SK-N-SH treated with all-trans-retinoic acid at 6 μM for 48 hours (cell line): Measurements from ENCODE around the gene OPRL1.

ENCODE experiments used
- ATAC-seq: fragments of 200-7000 bp; cut with Tn5 transposase; 3 replicates; pipeline ENCODE4 v1.9.1; 2020; ENCODE audit warnings: mild to moderate bottlenecking, moderate library complexity
- BACH2 ChIP-seq: fragments of 250-450 bp; sonication (Bioruptor Pico); IDR thresholded peaks from 2 replicates; pipeline ENCODE4 v1.9.0; 2021; ENCODE audit warnings: mild to moderate bottlenecking, borderline replicate concordance
- CREB5 ChIP-seq: fragments of 250-450 bp; sonication (Bioruptor Pico); IDR thresholded peaks from 2 replicates; pipeline ENCODE4 v1.5.1; 2020; ENCODE audit warnings: low read depth, mild to moderate bottlenecking, moderate library complexity
- CSDC2 ChIP-seq: fragments of 250-450 bp; sonication (Bioruptor Pico); IDR thresholded peaks from 2 replicates; pipeline ENCODE4 v1.5.0; 2020; ENCODE audit warnings: mild to moderate bottlenecking, moderate library complexity
- CSRNP3 ChIP-seq: fragments of 250-450 bp; sonication (Bioruptor Pico); IDR thresholded peaks from 2 replicates; pipeline ENCODE4 v1.5.1; 2021; ENCODE audit warnings: mild to moderate bottlenecking, moderate library complexity
- GLIS3 ChIP-seq: fragments of 250-450 bp; sonication (Bioruptor Pico); IDR thresholded peaks from 2 replicates; pipeline ENCODE4 v1.5.0; 2020; ENCODE audit warnings: mild to moderate bottlenecking, moderate library complexity
- ISL1 ChIP-seq: fragments of 250-450 bp; sonication (Bioruptor Pico); IDR thresholded peaks from 2 replicates; pipeline ENCODE4 v2.1.2; 2022; ENCODE audit warnings: mild to moderate bottlenecking, moderate library complexity
- OSR1 ChIP-seq: fragments of 250-450 bp; sonication (Bioruptor Pico); IDR thresholded peaks from 2 replicates; pipeline ENCODE4 v1.8.0; 2022; ENCODE audit warnings: moderate library complexity, mild to moderate bottlenecking, inconsistent platforms
- PATZ1 ChIP-seq: fragments of 250-450 bp; sonication (Bioruptor Pico); IDR thresholded peaks from 2 replicates; pipeline ENCODE4 v1.8.0; 2020; ENCODE audit warnings: mild to moderate bottlenecking, moderate library complexity, borderline replicate concordance
- POU6F1 ChIP-seq: fragments of 250-450 bp; sonication (Bioruptor Pico); IDR thresholded peaks from 2 replicates; pipeline ENCODE4 v1.8.0; 2021; ENCODE audit warnings: low read depth, mild to moderate bottlenecking, moderate library complexity, borderline replicate concordance
- PPARA ChIP-seq: fragments of 250-450 bp; sonication (Bioruptor Pico); IDR thresholded peaks from 2 replicates; pipeline ENCODE4 v1.5.0; 2020; ENCODE audit warnings: mild to moderate bottlenecking, borderline replicate concordance
- RARB ChIP-seq: fragments of 250-450 bp; sonication (Bioruptor Pico); IDR thresholded peaks from 2 replicates; pipeline ENCODE4 v1.8.0; 2021; ENCODE audit warnings: mild to moderate bottlenecking, moderate library complexity
- TCF4 ChIP-seq: fragments of 250-450 bp; sonication (Bioruptor Pico); IDR thresholded peaks from 2 replicates; pipeline ENCODE4 v1.8.0; 2021; ENCODE audit warnings: mild to moderate bottlenecking, moderate library complexity, borderline replicate concordance
- TOX ChIP-seq: fragments of 250-450 bp; sonication (Bioruptor Pico); IDR thresholded peaks from 2 replicates; pipeline ENCODE4 v1.8.0; 2021; ENCODE audit warnings: mild to moderate bottlenecking, moderate library complexity, borderline replicate concordance
- TSHZ2 ChIP-seq: fragments of 250-450 bp; sonication (Bioruptor Pico); IDR thresholded peaks from 2 replicates; pipeline ENCODE4 v1.5.0; 2020; ENCODE audit warnings: mild to moderate bottlenecking, moderate library complexity
- ZC3H10 ChIP-seq: fragments of 250-450 bp; sonication (Bioruptor Pico); IDR thresholded peaks from 2 replicates; pipeline ENCODE4 v1.5.1; 2021; ENCODE audit warnings: mild to moderate bottlenecking, moderate library complexity
- ZFP3 ChIP-seq: fragments of 250-450 bp; sonication (Bioruptor Pico); IDR thresholded peaks from 2 replicates; pipeline ENCODE4 v1.5.0; 2020; ENCODE audit warnings: mild to moderate bottlenecking, moderate library complexity
- ZFP30 ChIP-seq: fragments of 450-650 bp; formaldehyde crosslinking; IDR thresholded peaks from 2 replicates; pipeline ENCODE4 v1.5.0; 2022; ENCODE audit warnings: mild to moderate bottlenecking, moderate library complexity
- ZNF565 ChIP-seq: fragments of 450-650 bp; formaldehyde crosslinking; conservative IDR thresholded peaks from 2 replicates; pipeline ENCODE4 v1.5.0; 2020; ENCODE audit warnings: low read depth, mild to moderate bottlenecking, moderate library complexity
- ZNF70 ChIP-seq: fragments of 450-650 bp; formaldehyde crosslinking; IDR thresholded peaks from 2 replicates; pipeline ENCODE4 v1.5.0; 2020; ENCODE audit warnings: mild to moderate bottlenecking, moderate library complexity
- ZNF8 ChIP-seq: fragments of 450-650 bp; formaldehyde crosslinking; IDR thresholded peaks from 2 replicates; pipeline ENCODE4 v1.5.0; 2020; ENCODE audit warnings: mild to moderate bottlenecking, moderate library complexity

Gene OPRL1

GRCh38 chr20:64081624-64081964, 1.7 kb downstream of the OPRL1 start:
- ATAC-seq = no peak
- TF ChIP-seq TOX (no peak), CSRNP3 (CRISPR knock-in tag) (no peak), ZNF8 (no peak), TCF4 (CRISPR knock-in tag) (no peak), PATZ1 (CRISPR knock-in tag) (no peak), ZNF70 (CRISPR knock-in tag) (no peak), ZFP30 (no peak), CREB5 (no peak), BACH2 (CRISPR knock-in tag) (no peak), POU6F1 (CRISPR knock-in tag) (no peak), OSR1 (no peak), PPARA (CRISPR knock-in tag) (no peak), CSDC2 (no peak)

GRCh38 chr20:64082126-64082731, 2.3 kb downstream of the OPRL1 start:
- no peak for ATAC-seq
- TF ChIP-seq TSHZ2 (CRISPR knock-in tag) = no peak
- TF ChIP-seq CSDC2 = no peak
- no peak for TF ChIP-seq OSR1
- no peak for TF ChIP-seq PATZ1 (CRISPR knock-in tag)
- no peak for TF ChIP-seq ZFP3 (CRISPR knock-in tag)
- TF ChIP-seq ZNF565 (CRISPR knock-in tag) = no peak
- TF ChIP-seq POU6F1 (CRISPR knock-in tag) = no peak
- no peak for TF ChIP-seq TCF4 (CRISPR knock-in tag)
- no peak for TF ChIP-seq RARB
- no peak for TF ChIP-seq ZC3H10
- TF ChIP-seq ZNF70 (CRISPR knock-in tag) = no peak
- no peak for TF ChIP-seq GLIS3 (CRISPR knock-in tag)
- TF ChIP-seq ZNF8 = no peak
- TF ChIP-seq ISL1 (CRISPR knock-in tag) = no peak
- no peak for TF ChIP-seq ZFP30
- TF ChIP-seq, all 23 proteins: peak for 0
